Activated T-helper 17 cell treated with anti-CD3 and anti-CD28 coated beads, Interleukin-2, amount 50 U/mL, for 72 hours (primary cell): ENCODE measurements around the gene TUBG1. TPM values are rescaled to one million over a fixed set of nuclear protein-coding genes. Genes with fewer than 3 reads are reported as not detected.

Experiments used
- ATAC-seq: fragments of 150-1000 bp; cut with Tn5 transposase; replicated peaks from 2 replicates; pipeline ENCODE4 v1.10.0; 2021; ENCODE audit warnings: mild to moderate bottlenecking, moderate library complexity
- H3K27ac Mint-ChIP-seq: one replicate; pipeline ENCODE4 v1.8.0; 2022; ENCODE audit warnings: mixed read lengths
- H3K27me3 Mint-ChIP-seq: one replicate; pipeline ENCODE4 v1.8.0; 2022; ENCODE audit warnings: mixed read lengths
- H3K36me3 Mint-ChIP-seq: one replicate; pipeline ENCODE4 v1.8.0; 2022; ENCODE audit warnings: low read depth, mild to moderate bottlenecking, mixed read lengths
- H3K4me1 Mint-ChIP-seq: one replicate; pipeline ENCODE4 v1.8.0; 2022; ENCODE audit warnings: mixed read lengths
- H3K4me3 Mint-ChIP-seq: one replicate; pipeline ENCODE4 v1.8.0; 2022; ENCODE audit warnings: mild to moderate bottlenecking, mixed read lengths
- H3K9me3 Mint-ChIP-seq: one replicate; pipeline ENCODE4 v1.8.0; 2022; ENCODE audit warnings: mixed read lengths
- total RNA-seq, 2 donors: library from RNA; stranded (reverse); gene quantifications; one replicate each; pipeline ENCODE4 v1.2.3, GENCODE V29; 2022

Gene TUBG1
- total RNA-seq, 2 donors from 2014 or later: 55.8 to 88.4 TPM

GRCh38 chr17:42660692-42661345 is 51.3 kb downstream of the TUBG1 start:
- no peak overlapping the region for H3K4me3 Mint-ChIP-seq
- peaks cover 12% of the 10 kb centered on the region for H3K36me3 Mint-ChIP-seq
- no peak for ATAC-seq
- H3K27me3 Mint-ChIP-seq: no peaks in the 10 kb centered on the region
- H3K9me3 Mint-ChIP-seq: no peaks in the 10 kb centered on the region
- H3K27ac Mint-ChIP-seq: no peak overlapping the region
- H3K4me1 Mint-ChIP-seq: peaks cover 10% of the 10 kb centered on the region

Other genes starting within 250 kb of the TUBG1 start
- 100 to 1,000 TPM; 179 to 429 TPM for gene STAT3, start 221.2 kb upstream of the TUBG1 start, total RNA-seq
- gene CAVIN1, start 186.4 kb upstream of the TUBG1 start, total RNA-seq: 1 to 10 TPM; 2.5 to 6.1 TPM
- gene ATP6V0A1, start 150.8 kb upstream of the TUBG1 start, total RNA-seq: 10 to 100 TPM; 14.6 to 44.3 TPM
- 10 to 100 TPM in 1 of 2 donors, 1 to 10 TPM in 1; 8.4 to 11.0 TPM for gene NAGLU, start 73.4 kb upstream of the TUBG1 start, total RNA-seq
- gene HSD17B1, start 56.8 kb upstream of the TUBG1 start, total RNA-seq: under 1 TPM; 0.82 to 0.90 TPM
- gene COASY, start 47.5 kb upstream of the TUBG1 start, total RNA-seq: 100 to 1,000 TPM in 1 of 2 donors, 10 to 100 TPM in 1; 76.7 to 108 TPM
- 10 to 100 TPM; 46.2 to 57.8 TPM for gene MLX, start 42.6 kb upstream of the TUBG1 start, total RNA-seq
- 10 to 100 TPM; 25.9 to 34.2 TPM for gene PSMC3IP, start 32.0 kb upstream of the TUBG1 start, total RNA-seq
- gene RETREG3, start 309 bp upstream of the TUBG1 start, total RNA-seq: 10 to 100 TPM; 38.5 to 50.7 TPM
- 10 to 100 TPM in 1 of 2 donors, 1 to 10 TPM in 1; 7.5 to 15.7 TPM for gene TUBG2, start 49.6 kb downstream of the TUBG1 start, total RNA-seq
- 1 to 10 TPM in 1 of 2 donors, under 1 TPM in 1; 0.61 to 1.5 TPM for gene PLEKHH3, start 67.3 kb downstream of the TUBG1 start, total RNA-seq
- gene CCR10, start 72.2 kb downstream of the TUBG1 start, total RNA-seq: 1 to 10 TPM in 1 of 2 donors, under 1 TPM in 1; 0.82 to 1.1 TPM
- gene CNTNAP1, start 72.8 kb downstream of the TUBG1 start, total RNA-seq: 1 to 10 TPM in 1 of 2 donors, under 1 TPM in 1; 0.61 to 2.8 TPM
- gene EZH1, start 135.4 kb downstream of the TUBG1 start, total RNA-seq: 10 to 100 TPM; 35.3 to 69.1 TPM
- gene RAMP2, start 151.5 kb downstream of the TUBG1 start, total RNA-seq: not detected
- gene VPS25, start 163.8 kb downstream of the TUBG1 start, total RNA-seq: 10 to 100 TPM; 39.3 to 47.5 TPM
- 1 to 10 TPM in 1 of 2 donors, under 1 TPM in 1; 0.41 to 1.5 TPM for gene WNK4, start 170.9 kb downstream of the TUBG1 start, total RNA-seq
- gene COA3, start 189.0 kb downstream of the TUBG1 start, total RNA-seq: 10 to 100 TPM; 18.6 to 31.2 TPM
- gene CNTD1, start 189.2 kb downstream of the TUBG1 start, total RNA-seq: under 1 TPM in 1 of 2 donors, not detected in 1; 0.24 TPM
- gene BECN1, start 214.6 kb downstream of the TUBG1 start, total RNA-seq: 10 to 100 TPM; 62.3 to 98.2 TPM
- 100 to 1,000 TPM in 1 of 2 donors, 10 to 100 TPM in 1; 56.5 to 159 TPM for gene PSME3, start 223.7 kb downstream of the TUBG1 start, total RNA-seq
- 1 to 10 TPM; 2.0 to 3.4 TPM for gene AOC2, start 234.9 kb downstream of the TUBG1 start, total RNA-seq
- gene AOC3, start 241.5 kb downstream of the TUBG1 start, total RNA-seq: 1 to 10 TPM; 2.2 to 3.0 TPM